HepG2 (cell line): ENCODE results near the gene DNAJB5. TPM values are rescaled to one million over a fixed set of nuclear protein-coding genes. Genes with fewer than 3 reads are reported as not detected.

ENCODE experiments used
- ARNTL ChIP-seq: sonication (generic); formaldehyde crosslinking; IDR thresholded peaks from 2 replicates; pipeline ENCODE4 v1.4.0; 2020; ENCODE audit warnings: mild to moderate bottlenecking, missing genetic modification reagents
- CAMTA2 ChIP-seq: sonication (generic); formaldehyde crosslinking; IDR thresholded peaks from 2 replicates; pipeline ENCODE4 v1.4.0; 2020; ENCODE audit warnings: mild to moderate bottlenecking, missing genetic modification reagents, borderline replicate concordance
- CBX2 ChIP-seq, 2 experiments: fragments of 200-600 bp in 1 of 2; sonication (generic); formaldehyde crosslinking in 1 of 2; IDR thresholded peaks; 2 replicates each; pipeline versions ENCODE4 v1.7.0 to v1.8.1; 2018 to 2022; ENCODE audit warnings: low read depth in 2 of 2, low read length in 1 of 2, mild to moderate bottlenecking in 1 of 2, missing genetic modification reagents in 1 of 2
- HOXD1 ChIP-seq: sonication (generic); formaldehyde crosslinking; IDR thresholded peaks from 2 replicates; pipeline ENCODE4 v1.5.0; 2020; ENCODE audit warnings: missing genetic modification reagents
- KLF16 ChIP-seq, 2 experiments: sonication (generic) in 1 of 2; formaldehyde crosslinking in 1 of 2; IDR thresholded peaks; 2 replicates each; pipeline versions ENCODE4 v1.6.1 to v1.8.0; 2016 to 2023; ENCODE audit warnings: missing genetic modification reagents in 2 of 2, missing compliant biosample characterization in 1 of 2
- RFX5 ChIP-seq: IDR thresholded peaks from 2 replicates; pipeline ENCODE4 v1.6.1; 2011; ENCODE audit warnings: low read depth, low read length, improper control_type of control experiment
- SPEN ChIP-seq: sonication (generic); formaldehyde crosslinking; IDR thresholded peaks from 2 replicates; pipeline ENCODE4 v1.5.1; 2020; ENCODE audit warnings: low read depth, mild to moderate bottlenecking, missing genetic modification reagents
- TGIF2 ChIP-seq: IDR thresholded peaks from 2 replicates; pipeline ENCODE4 v1.6.1; 2016; ENCODE audit warnings: control low read depth, missing compliant biosample characterization
- ZNF10 ChIP-seq: sonication (generic); formaldehyde crosslinking; IDR thresholded peaks from 2 replicates; pipeline ENCODE4 v1.4.0; 2020; ENCODE audit warnings: mild to moderate bottlenecking, low read depth, missing genetic modification reagents, borderline replicate concordance
- ZNF136 ChIP-seq: sonication (generic); formaldehyde crosslinking; IDR thresholded peaks from 2 replicates; pipeline ENCODE4 v1.8.1; 2022; ENCODE audit warnings: low read depth, mild to moderate bottlenecking, moderate library complexity, missing genetic modification reagents
- ZNF501 ChIP-seq: sonication (generic); formaldehyde crosslinking; IDR thresholded peaks from 2 replicates; pipeline ENCODE4 v1.5.1; 2020; ENCODE audit warnings: mild to moderate bottlenecking, moderate library complexity, missing genetic modification reagents
- ZNF550 ChIP-seq: sonication (generic); formaldehyde crosslinking; IDR thresholded peaks from 2 replicates; pipeline ENCODE4 v1.4.0; 2020; ENCODE audit warnings: mild to moderate bottlenecking, missing genetic modification reagents, borderline replicate concordance
- ZNF562 ChIP-seq: sonication (generic); formaldehyde crosslinking; IDR thresholded peaks from 2 replicates; pipeline ENCODE4 v1.8.0; 2022; ENCODE audit warnings: missing genetic modification reagents, borderline replicate concordance
- ZNF660 ChIP-seq: sonication (generic); formaldehyde crosslinking; IDR thresholded peaks from 2 replicates; pipeline ENCODE4 v1.5.1; 2020; ENCODE audit warnings: mild to moderate bottlenecking, low read depth, missing genetic modification reagents, borderline replicate concordance
- polyA plus RNA-seq, 8 experiments: library from polyadenylated mRNA; depleted of rRNA in 3 of 8; stranded (reverse) in 7 of 8; unstranded in 1 of 8; fragments of >200 nt; fragmentation: Illumina TruSeq in 4 of 8; extraction: Trizol in 4 of 8; gene quantifications; 2 replicates each; pipeline versions ENCODE4 v1.2.1 to v1.2.3, GENCODE V29; 2011 to 2016; ENCODE audit warnings: low read depth in 4 of 8, missing spikeins in 1 of 8, mixed read lengths in 1 of 8; ENCODE audit not compliant: insufficient read depth in 1 of 8
- total RNA-seq, 5 experiments: library from RNA; depleted of rRNA; stranded (reverse); fragments of >200 nt; fragmentation: Illumina TruSeq; extraction: Trizol; gene quantifications; 2 replicates each; pipeline ENCODE4 v1.2.3, GENCODE V29; 2016; ENCODE audit warnings: low read depth in 1 of 5
- TF ChIP-seq, protein P1 (sequence below): sonication (generic); formaldehyde crosslinking; IDR thresholded peaks from 2 replicates; pipeline ENCODE4 v1.4.0; 2020; ENCODE audit warnings: mild to moderate bottlenecking, missing genetic modification reagents
- TF ChIP-seq, protein P2 (sequence below): sonication (generic); formaldehyde crosslinking; IDR thresholded peaks from 2 replicates; pipeline ENCODE4 v1.4.0; 2020; ENCODE audit warnings: missing genetic modification reagents; ENCODE audit errors: not compliant biosample characterization
- TF ChIP-seq, protein P3 (sequence below): sonication (generic); formaldehyde crosslinking; IDR thresholded peaks from 2 replicates; pipeline ENCODE4 v1.5.0; 2020; ENCODE audit warnings: mild to moderate bottlenecking, missing genetic modification reagents, borderline replicate concordance

DNAJB5 gene
- total and polyA plus RNA-seq, 2 of the 13 experiments (the other 11 are each of a cell fraction or from before 2014, with no cell fraction given), result 0.40 to 0.69 TPM

- TF ChIP-seq, protein P1, sequence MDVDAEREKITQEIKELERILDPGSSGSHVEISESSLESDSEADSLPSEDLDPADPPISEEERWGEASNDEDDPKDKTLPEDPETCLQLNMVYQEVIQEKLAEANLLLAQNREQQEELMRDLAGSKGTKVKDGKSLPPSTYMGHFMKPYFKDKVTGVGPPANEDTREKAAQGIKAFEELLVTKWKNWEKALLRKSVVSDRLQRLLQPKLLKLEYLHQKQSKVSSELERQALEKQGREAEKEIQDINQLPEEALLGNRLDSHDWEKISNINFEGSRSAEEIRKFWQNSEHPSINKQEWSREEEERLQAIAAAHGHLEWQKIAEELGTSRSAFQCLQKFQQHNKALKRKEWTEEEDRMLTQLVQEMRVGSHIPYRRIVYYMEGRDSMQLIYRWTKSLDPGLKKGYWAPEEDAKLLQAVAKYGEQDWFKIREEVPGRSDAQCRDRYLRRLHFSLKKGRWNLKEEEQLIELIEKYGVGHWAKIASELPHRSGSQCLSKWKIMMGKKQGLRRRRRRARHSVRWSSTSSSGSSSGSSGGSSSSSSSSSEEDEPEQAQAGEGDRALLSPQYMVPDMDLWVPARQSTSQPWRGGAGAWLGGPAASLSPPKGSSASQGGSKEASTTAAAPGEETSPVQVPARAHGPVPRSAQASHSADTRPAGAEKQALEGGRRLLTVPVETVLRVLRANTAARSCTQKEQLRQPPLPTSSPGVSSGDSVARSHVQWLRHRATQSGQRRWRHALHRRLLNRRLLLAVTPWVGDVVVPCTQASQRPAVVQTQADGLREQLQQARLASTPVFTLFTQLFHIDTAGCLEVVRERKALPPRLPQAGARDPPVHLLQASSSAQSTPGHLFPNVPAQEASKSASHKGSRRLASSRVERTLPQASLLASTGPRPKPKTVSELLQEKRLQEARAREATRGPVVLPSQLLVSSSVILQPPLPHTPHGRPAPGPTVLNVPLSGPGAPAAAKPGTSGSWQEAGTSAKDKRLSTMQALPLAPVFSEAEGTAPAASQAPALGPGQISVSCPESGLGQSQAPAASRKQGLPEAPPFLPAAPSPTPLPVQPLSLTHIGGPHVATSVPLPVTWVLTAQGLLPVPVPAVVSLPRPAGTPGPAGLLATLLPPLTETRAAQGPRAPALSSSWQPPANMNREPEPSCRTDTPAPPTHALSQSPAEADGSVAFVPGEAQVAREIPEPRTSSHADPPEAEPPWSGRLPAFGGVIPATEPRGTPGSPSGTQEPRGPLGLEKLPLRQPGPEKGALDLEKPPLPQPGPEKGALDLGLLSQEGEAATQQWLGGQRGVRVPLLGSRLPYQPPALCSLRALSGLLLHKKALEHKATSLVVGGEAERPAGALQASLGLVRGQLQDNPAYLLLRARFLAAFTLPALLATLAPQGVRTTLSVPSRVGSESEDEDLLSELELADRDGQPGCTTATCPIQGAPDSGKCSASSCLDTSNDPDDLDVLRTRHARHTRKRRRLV (CRISPR knock-in tag), result no peak
- TF ChIP-seq TGIF2 (CRISPR knock-in tag) (peak; percentile 55; the same call in 1 of the 2 replicates), ZNF10 (CRISPR knock-in tag) (no peak), CBX2 (IDR thresholded peaks at IDR 0.05; ENCODE audit: low read depth, low read length) (no peak), CBX2 (CRISPR knock-in tag; IDR thresholded peaks at IDR 0.05; ENCODE audit: low read depth) (no peak), ARNTL (peak; percentile 77; the same call in 1 of the 2 replicates), HOXD1 (CRISPR knock-in tag) (peak; percentile 54; the same call in 1 of the 2 replicates), ZNF550 (CRISPR knock-in tag) (no peak), KLF16 (CRISPR knock-in tag; IDR thresholded peaks at IDR 0.05) (no peak), ZNF562 (CRISPR knock-in tag) (no peak), ZNF660 (CRISPR knock-in tag) (no peak), ZNF501 (CRISPR knock-in tag) (peak; percentile 81), SPEN (CRISPR knock-in tag) (0 out of 2 replicates have a peak, but pooled peaks have one; percentile 40), ZNF136 (no peak), RFX5 (peak; percentile 56; the same call in 1 of the 2 replicates), CAMTA2 (no peak)
- TF ChIP-seq, protein P2, sequence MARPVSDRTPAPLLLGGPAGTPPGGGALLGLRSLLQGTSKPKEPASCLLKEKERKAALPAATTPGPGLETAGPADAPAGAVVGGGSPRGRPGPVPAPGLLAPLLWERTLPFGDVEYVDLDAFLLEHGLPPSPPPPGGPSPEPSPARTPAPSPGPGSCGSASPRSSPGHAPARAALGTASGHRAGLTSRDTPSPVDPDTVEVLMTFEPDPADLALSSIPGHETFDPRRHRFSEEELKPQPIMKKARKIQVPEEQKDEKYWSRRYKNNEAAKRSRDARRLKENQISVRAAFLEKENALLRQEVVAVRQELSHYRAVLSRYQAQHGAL (CRISPR knock-in tag), result no peak
- TF ChIP-seq, protein P3, sequence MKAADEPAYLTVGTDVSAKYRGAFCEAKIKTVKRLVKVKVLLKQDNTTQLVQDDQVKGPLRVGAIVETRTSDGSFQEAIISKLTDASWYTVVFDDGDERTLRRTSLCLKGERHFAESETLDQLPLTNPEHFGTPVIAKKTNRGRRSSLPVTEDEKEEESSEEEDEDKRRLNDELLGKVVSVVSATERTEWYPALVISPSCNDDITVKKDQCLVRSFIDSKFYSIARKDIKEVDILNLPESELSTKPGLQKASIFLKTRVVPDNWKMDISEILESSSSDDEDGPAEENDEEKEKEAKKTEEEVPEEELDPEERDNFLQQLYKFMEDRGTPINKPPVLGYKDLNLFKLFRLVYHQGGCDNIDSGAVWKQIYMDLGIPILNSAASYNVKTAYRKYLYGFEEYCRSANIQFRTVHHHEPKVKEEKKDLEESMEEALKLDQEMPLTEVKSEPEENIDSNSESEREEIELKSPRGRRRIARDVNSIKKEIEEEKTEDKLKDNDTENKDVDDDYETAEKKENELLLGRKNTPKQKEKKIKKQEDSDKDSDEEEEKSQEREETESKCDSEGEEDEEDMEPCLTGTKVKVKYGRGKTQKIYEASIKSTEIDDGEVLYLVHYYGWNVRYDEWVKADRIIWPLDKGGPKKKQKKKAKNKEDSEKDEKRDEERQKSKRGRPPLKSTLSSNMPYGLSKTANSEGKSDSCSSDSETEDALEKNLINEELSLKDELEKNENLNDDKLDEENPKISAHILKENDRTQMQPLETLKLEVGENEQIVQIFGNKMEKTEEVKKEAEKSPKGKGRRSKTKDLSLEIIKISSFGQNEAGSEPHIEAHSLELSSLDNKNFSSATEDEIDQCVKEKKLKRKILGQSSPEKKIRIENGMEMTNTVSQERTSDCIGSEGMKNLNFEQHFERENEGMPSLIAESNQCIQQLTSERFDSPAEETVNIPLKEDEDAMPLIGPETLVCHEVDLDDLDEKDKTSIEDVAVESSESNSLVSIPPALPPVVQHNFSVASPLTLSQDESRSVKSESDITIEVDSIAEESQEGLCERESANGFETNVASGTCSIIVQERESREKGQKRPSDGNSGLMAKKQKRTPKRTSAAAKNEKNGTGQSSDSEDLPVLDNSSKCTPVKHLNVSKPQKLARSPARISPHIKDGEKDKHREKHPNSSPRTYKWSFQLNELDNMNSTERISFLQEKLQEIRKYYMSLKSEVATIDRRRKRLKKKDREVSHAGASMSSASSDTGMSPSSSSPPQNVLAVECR (CRISPR knock-in tag), result no peak; the same call in 1 of the 2 replicates
Measured at GRCh38 chr9:34989003-34989945, at the start of gene DNAJB5 (continued).
